ENCODE results near the gene EIF1AD. TPM values are rescaled to one million over a fixed set of nuclear protein-coding genes. Genes with fewer than 3 reads are reported as not detected.

Gene EIF1AD
- total RNA-seq, 1 donor from 2014 or later = 15.6 TPM

GRCh38 chr11:65968600-65969482 is 33.1 kb downstream of the EIF1AD start:
- intact Hi-C loops (cut with DNase I) = no loop called here

GRCh38 chr11:65967329-65967934 is 34.5 kb downstream of the EIF1AD start:
- no peak for DNase-seq (ENCODE audit: low spot score in 2 of 2)
- H3K27ac ChIP-seq = no peak overlapping the region
- peaks cover 13 to 16% of the 10 kb centered on the region in 2 donors for H3K4me1 ChIP-seq
- no peak overlapping the region for H3K4me3 ChIP-seq
- TF ChIP-seq, protein P1, sequence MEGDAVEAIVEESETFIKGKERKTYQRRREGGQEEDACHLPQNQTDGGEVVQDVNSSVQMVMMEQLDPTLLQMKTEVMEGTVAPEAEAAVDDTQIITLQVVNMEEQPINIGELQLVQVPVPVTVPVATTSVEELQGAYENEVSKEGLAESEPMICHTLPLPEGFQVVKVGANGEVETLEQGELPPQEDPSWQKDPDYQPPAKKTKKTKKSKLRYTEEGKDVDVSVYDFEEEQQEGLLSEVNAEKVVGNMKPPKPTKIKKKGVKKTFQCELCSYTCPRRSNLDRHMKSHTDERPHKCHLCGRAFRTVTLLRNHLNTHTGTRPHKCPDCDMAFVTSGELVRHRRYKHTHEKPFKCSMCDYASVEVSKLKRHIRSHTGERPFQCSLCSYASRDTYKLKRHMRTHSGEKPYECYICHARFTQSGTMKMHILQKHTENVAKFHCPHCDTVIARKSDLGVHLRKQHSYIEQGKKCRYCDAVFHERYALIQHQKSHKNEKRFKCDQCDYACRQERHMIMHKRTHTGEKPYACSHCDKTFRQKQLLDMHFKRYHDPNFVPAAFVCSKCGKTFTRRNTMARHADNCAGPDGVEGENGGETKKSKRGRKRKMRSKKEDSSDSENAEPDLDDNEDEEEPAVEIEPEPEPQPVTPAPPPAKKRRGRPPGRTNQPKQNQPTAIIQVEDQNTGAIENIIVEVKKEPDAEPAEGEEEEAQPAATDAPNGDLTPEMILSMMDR (IDR thresholded peaks at IDR 0.05) = no peak
- no peaks in the 10 kb centered on the region for H3K27me3 ChIP-seq
- H3K9me3 ChIP-seq = no peaks in the 10 kb centered on the region
- peaks cover 61 to 69% of the 10 kb centered on the region in 2 donors for H3K36me3 ChIP-seq
- intact Hi-C loops (cut with DNase I) = no loop called here

More at GRCh38 chr11:65968600-65969482, 33.1 kb downstream of the EIF1AD start:
- H3K4me3 ChIP-seq = no peak overlapping the region
- TF ChIP-seq, protein P1 (IDR thresholded peaks at IDR 0.05) = no peak
- no peak overlapping the region for H3K27ac ChIP-seq
- DNase-seq (ENCODE audit: low spot score in 2 of 2) = no peak
- no peaks in the 10 kb centered on the region for H3K9me3 ChIP-seq
- peaks cover 68 to 74% of the 10 kb centered on the region in 2 donors for H3K36me3 ChIP-seq
- peaks cover 0 to 2% of the 10 kb centered on the region in 2 donors for H3K4me1 ChIP-seq
- H3K27me3 ChIP-seq = no peaks in the 10 kb centered on the region

GRCh38 chr11:65965986-65966762 is 35.8 kb downstream of the EIF1AD start:
- no peak overlapping the region for H3K4me3 ChIP-seq
- H3K4me1 ChIP-seq = peaks cover 15 to 20% of the 10 kb centered on the region in 2 donors
- H3K36me3 ChIP-seq = peaks cover 61 to 69% of the 10 kb centered on the region in 2 donors
- DNase-seq (ENCODE audit: low spot score in 2 of 2) = no peak
- H3K27me3 ChIP-seq = no peaks in the 10 kb centered on the region
- intact Hi-C loops (cut with DNase I) = no loop called here
- H3K27ac ChIP-seq = no peak overlapping the region
- TF ChIP-seq, protein P1 (IDR thresholded peaks at IDR 0.05) = no peak
- no peaks in the 10 kb centered on the region for H3K9me3 ChIP-seq

GRCh38 chr11:65964906-65965305 is 37.1 kb downstream of the EIF1AD start:
- Histone ChIP-seq H3K9me3 (no peaks in the 10 kb centered on the region), H3K27ac (no peak overlapping the region), H3K4me1 (peaks cover 15 to 23% of the 10 kb centered on the region in 2 donors), H3K27me3 (no peaks in the 10 kb centered on the region), H3K36me3 (peaks cover 56 to 63% of the 10 kb centered on the region in 2 donors), H3K4me3 (no peak overlapping the region)
- TF ChIP-seq, protein P1 (IDR thresholded peaks at IDR 0.05) = no peak
- intact Hi-C loops (cut with DNase I) = no loop called here
- DNase-seq (ENCODE audit: low spot score in 2 of 2) = no peak

- Histone ChIP-seq H3K9me3 (no peaks in the 10 kb centered on the region), H3K4me3 (peak overlapping the region; percentile 89 to 100), H3K36me3 (peaks cover 30 to 35% of the 10 kb centered on the region in 2 donors), H3K27me3 (no peaks in the 10 kb centered on the region), H3K4me1 (peaks cover 15 to 23% of the 10 kb centered on the region in 2 donors), H3K27ac (peak overlapping the region; percentile 86 to 96)
- TF ChIP-seq, protein P1 (IDR thresholded peaks at IDR 0.05) = no peak
- intact Hi-C loops (cut with DNase I) = loop anchor here (1.0 kb wide), 1 partner anchor 74 kb away; the partner anchor contains the start of gene FIBP
- no peak for DNase-seq (ENCODE audit: low spot score in 2 of 2)
Observed at GRCh38 chr11:65962141-65962564, 39.8 kb downstream of the EIF1AD start.

Measured in ascending aorta (tissue), 2 donors.